NCI-H2196 (cell line): ENCODE results near the gene LRBA.
"Not testable (repeated sequence)": the region's sequence is repeated elsewhere in the genome, so short reads cannot be mapped to it uniquely, and the experiment has no call there.

ENCODE experiments used
- DNase-seq: peaks from one replicate; lab custom pipeline; 2025; ENCODE audit not compliant: unreplicated experiment; lab: John Stamatoyannopoulos, UW

Gene LRBA

DNA sequence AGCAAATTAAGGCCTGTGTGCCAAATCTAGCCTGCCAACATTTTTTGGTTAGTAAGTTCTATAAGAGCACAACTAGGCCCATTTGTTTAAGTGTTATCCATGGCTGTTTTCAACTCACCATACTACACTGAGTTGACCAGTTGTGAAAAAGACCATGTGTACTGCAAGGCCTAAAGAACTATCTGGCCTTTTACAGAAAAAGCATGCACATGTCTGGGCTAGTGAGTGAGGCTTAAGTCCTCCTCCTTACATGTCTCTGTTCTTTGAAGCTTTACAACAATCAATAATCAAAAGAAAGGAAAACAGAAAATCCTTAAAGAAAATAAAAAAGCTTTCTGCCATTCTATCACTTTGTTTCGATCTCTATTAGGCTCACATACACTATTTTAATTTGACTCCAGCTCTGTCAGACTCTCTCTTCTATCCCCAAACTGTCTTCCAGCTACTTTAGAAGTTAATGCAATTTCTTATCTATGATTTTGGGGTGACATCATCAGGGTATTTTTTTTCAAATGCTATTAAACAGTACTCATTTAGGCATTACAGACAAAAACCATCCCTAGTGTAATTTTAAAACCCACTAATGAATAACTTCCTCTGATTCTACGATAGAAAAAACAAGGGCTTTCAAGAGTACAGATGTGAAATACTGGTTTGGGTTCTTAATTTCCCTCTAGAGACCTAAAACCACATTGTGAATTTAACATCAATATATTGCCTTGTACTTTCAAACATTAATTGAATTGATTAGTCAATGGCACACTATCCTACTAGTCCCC is 271.3 kb downstream of the LRBA start:
- no peak for DNase-seq

DNA sequence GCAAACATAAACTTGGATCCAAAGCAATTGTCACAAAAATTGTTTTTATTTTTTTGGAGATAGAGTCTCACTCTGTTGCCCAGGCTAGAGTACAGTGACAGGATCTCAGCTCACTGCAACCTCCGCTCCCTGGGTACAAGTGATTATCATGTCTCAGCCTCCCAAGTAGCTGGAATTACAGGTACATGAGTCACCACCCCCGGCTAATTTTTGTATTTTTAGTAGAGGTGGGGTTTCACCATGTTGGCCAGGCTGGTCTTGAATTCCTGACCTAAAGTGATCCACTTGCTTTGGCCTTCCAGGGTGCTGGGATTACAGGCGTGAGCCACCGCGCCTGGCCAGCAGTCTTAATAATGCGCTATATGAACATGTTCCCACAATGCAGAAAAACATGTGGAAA is 272.2 kb downstream of the LRBA start:
- DNase-seq: not testable (repeated sequence)

DNA sequence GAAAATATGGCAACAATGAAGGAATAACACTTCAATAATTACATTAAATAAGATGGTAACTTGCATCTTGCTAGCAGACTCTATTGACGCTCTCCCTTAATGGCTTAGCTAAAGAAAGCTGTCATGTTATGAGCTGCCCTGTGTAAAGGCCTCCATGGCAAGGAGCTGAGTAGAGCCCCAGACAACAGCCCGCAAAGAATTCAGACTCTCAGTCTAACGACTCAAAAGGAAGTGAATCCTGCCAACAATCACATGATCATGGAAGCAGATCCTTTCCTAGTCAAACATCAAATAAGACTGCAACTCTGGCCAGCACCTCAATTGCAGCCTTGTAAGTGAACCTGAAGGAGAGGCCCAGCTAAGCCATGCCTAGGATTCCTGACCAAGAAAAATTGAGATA is 275.5 kb downstream of the LRBA start:
- no peak for DNase-seq

GRCh38 chr4:150725957-150726523 is 289.0 kb downstream of the LRBA start:
- no peak for DNase-seq

DNA sequence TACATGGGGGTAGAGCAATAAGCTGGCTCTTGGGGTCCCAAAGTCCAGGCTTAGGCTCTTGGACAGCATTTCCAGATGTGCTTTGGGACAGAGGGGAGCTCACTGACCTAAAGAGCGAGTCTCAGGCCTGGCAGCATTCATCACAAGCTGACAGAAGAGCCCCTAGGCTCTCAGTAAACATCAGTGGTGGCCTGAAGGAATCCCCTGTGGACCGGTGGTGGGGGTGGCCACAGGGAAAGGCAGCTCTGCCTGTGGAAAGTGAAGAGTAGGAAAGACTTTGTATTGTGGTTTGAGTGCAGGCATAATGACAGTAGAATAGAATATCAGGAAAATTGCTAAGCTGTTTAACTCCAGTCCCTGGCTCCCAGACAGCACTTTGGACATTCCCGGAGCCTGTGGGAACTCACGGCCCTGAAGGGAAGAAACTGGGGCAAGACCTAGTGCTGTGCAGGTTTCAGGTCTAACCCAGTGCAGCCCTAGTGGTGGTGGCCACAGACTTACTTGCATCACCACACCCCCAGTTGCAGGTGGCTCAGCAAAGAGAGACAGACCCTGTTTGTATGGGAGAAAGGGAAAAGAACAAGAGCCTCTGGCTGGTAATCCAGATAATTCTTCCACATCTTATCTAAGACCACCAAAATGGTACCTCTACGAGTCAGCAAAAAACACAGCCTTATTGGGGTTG is 291.2 kb downstream of the LRBA start:
- DNase-seq: no peak

DNA sequence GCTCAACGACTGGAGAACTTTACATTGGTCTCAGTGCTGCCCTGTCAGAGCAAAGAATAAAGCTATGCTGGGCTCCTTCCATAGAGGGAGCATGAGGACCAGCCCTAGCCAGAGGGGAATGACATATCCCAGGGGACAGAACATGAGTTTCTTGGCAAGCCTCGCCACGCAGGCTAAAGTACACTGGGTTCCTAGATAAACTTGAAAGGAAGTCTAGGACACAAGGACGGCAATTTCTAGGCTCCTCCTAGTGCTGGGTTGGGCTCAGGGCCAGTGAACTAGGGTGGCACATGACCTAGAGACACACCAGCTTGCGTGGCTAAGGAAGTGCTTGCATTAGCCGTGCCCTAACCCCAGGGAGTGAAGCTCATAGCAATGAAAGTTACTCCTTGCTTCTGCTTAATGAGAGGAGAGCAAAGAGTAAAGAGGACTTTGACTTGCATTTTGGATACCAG is 292.1 kb downstream of the LRBA start:
- no peak for DNase-seq

DNA sequence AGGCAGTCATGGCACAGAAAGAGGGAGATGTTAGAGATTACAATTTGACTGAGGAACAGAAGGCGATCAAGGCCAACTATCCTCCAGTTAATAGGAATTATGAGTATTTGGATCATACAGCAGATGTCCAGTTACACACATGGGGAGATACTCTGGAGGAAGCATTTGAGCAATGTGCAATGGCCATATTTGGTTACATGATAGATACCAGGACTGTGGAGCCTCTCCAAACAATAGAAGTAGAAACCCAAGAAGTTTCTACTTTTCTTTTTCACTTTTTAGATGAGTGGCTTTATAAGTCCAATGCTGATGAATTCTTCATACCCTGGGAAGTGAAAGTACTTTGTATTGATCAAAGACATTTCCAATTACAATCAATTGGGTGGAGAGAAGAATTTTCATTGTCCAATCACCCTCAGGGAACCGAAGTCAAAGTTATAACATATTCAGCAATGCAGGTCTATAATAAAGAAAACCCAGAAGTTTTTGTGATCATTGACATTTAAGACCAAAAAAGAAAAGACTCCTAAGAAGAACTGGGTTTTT is 294.0 kb downstream of the LRBA start:
- no peak for DNase-seq

DNA sequence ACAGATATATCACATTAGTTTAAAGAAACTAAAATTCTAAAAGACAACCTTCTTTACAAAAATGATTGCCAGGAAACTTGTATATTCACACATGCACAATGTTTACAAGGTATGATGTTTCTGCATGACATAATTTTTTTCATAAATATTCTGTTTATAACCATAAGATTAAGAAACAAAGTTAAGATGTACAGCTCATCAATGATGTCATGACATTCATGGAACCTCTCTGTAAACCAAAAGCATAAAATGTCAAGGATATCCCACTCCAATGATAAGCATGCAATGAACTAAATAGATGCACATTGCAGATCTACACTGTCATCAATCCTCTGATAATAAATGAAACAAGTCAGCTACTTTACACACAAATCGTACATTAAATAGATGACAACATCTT is 297.1 kb downstream of the LRBA start:
- no peak for DNase-seq

GRCh38 chr4:150714462-150715438 is 300.3 kb downstream of the LRBA start:
- DNase-seq: no peak

GRCh38 chr4:150713251-150713650 is 301.8 kb downstream of the LRBA start:
- DNase-seq: no peak

DNA sequence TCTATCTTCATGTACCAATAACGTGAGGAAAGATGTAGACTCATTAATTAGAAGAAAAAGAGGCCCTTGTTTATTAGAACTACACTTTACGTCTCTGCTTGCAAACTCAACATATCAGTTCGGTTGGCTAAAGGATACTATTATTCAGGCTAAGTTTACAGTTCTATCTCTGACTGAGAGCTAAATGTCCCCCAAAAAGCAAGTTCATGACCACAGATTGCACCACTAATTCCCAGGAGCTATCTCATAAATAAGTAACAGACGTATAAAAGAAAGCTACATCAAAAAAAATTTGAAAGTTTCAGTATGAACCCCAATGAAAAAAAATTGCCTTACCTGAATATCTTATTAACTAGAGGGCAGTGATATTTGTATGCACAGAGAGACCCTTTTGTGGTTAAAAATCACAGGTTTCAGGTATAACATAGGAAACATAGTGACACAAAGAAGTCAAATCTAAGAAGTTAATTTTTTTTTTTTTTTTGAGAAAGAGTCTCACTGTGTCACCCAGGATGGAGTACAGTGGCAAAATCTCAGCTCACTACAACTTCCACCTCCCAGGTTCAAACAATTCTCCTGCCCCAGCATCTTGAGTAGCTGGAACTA is 304.2 kb downstream of the LRBA start:
- DNase-seq: no peak

GRCh38 chr4:150708004-150708403 is 307.1 kb downstream of the LRBA start:
- no peak for DNase-seq

- no peak for DNase-seq
Measured at GRCh38 chr4:150699599-150699998, 315.5 kb downstream of the LRBA start.

GRCh38 chr4:150695162-150695561 is 319.9 kb downstream of the LRBA start:
- DNase-seq: no peak

DNA sequence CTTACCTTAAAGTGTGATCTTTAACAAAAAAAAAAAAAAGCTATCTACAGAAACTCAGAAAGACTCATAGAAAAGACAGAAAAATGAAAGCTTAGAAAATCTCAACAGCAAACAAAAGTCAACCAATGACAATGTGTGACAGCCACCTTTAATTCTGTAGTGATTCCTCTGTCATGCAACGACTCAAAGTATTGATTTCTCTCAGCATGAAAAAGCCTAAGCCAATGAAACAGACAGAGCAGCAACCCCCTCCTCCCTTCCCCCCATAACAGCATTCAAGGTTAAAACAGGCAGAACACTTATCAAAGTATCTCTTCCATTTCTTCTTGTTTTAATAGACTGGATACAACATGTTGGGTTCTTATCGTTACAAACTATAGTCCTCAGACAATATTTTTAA is 320.6 kb downstream of the LRBA start:
- DNase-seq: no peak

DNA sequence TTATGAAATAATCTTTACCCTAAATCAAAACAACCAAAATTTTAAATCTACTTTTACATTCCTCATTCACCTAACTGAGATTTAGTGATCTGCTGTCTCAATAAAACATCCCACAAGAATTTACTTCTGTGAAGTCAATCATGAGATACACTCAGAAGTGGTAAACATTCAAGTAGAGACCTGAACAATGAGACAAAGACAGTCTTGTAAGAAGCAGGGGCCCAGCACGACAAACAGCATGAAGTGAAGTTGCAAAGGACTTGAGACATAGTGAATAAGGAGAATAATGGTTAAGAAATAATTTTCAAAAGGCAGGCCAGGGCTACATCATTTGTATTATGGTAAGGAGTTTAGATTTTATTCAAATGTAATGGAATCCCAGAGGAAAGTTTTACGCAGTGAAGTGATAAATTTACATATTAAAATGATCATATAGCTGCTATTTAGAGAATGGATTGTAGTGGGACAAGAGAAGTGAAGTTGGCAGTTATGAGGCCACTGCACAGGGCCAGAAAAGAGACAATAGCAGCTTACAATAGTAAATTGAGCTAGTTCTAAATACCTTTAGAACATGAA is 331.2 kb downstream of the LRBA start:
- no peak for DNase-seq

- DNase-seq: no peak
Measured at GRCh38 chr4:150682126-150682525, 333.0 kb downstream of the LRBA start.

DNA sequence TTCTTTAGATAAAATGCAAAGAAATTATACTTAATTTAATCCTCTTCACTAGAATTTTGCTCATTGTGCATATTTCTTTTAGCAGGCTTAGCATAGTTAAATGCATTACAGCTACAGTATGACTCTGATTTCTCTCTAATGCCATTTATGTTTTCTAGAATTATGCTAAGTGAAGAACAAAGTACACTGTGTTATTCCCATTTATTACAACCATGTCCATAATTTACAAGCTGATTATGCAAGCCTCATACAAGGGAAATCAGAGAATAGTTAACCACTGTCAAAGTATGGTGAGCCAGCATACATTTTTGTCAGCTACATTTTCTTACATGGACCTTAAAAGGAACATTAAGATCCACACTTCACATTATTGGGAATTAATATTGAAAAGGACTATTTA is 334.0 kb downstream of the LRBA start:
- no peak for DNase-seq

DNA sequence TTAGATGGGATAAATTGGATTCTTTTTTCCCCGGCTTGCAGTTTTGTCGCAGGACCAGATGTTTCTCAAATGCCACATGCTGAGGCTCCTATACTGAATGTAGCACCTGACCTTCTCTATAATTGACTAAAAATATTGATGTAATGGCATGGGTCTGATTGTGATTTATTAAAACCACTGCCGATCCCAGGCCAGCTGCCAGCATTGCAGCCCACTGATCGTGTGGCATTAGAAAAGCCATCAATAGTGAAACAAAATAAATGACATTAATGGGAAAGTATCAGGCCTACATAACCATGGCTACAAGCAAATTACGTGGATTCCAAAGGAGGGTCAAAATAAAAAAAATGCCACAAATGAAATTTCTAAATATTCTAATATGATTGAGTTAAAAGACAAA is 334.4 kb downstream of the LRBA start:
- DNase-seq: no peak

GRCh38 chr4:150679765-150680343 is 335.2 kb downstream of the LRBA start:
- no peak for DNase-seq
